K562 (cell line): ENCODE measurements around the gene PHB1. TPM values are rescaled to one million over a fixed set of nuclear protein-coding genes. Genes with fewer than 3 reads are reported as not detected.

ENCODE experiments used
- ATAC-seq: fragments of 200-7000 bp; cut with Tn5 transposase; 3 replicates; pipeline ENCODE4 v1.9.1; 2020; ENCODE audit warnings: moderate library complexity
- BruUV-seq: library from RNA; stranded (reverse); fragments of 400-500 nt; replicated peaks from 2 replicates; lab custom pipeline; 2021; lab: Mats Ljungman, UMichigan
- CTCF ChIA-PET: fragments of 300-600 bp; formaldehyde crosslinking; extraction: SDS; loops from one replicate; lab custom pipeline; 2021; ENCODE audit warnings: low intra/inter-chr PET ratio; lab: Yijun Ruan, JAX
- POLR2A ChIA-PET: fragments of 300-600, 350-650 bp; sonication (Branson Sonifier 250); formaldehyde crosslinking; extraction: SDS; loops from one replicate; lab custom pipeline; 2021; ENCODE audit warnings: antibody characterized with exemption, inconsistent platforms; lab: Yijun Ruan, JAX
- DNase-seq, 4 experiments: peaks; one replicate each; pipeline versions ENCODE4 v3.0.0 to v3.0.0-alpha.2; 2011 to 2018; ENCODE audit warnings: low spot score in 3 of 4, mixed read lengths in 3 of 4; ENCODE audit errors: extremely low read depth in 1 of 4
- FAIRE-seq: peaks from 2 replicates; lab custom pipeline; 2011; peaks lifted over from hg19 to GRCh38; lab: Jason Lieb, UNC
- H2AFZ ChIP-seq: 2 replicates; pipeline ENCODE4 v1.6.0; 2011; ENCODE audit warnings: low read depth, low read length, control low read depth, inconsistent platforms
- H3K27ac ChIP-seq: fragments of 200-600 bp; 3 replicates; pipeline ENCODE4 v1.8.0; 2011; ENCODE audit warnings: low read depth, mild to moderate bottlenecking, control low read depth, inconsistent platforms, low read length, moderate library complexity, mixed read lengths; ENCODE audit errors: extremely low read depth
- H3K27me3 ChIP-seq, 2 experiments: fragments of 300-600 bp in 1 of 2; 2 replicates in 1 of 2; 3 replicates in 1 of 2; pipeline versions ENCODE4 v1.6.0 to v1.8.0; 2011; ENCODE audit warnings: inconsistent platforms in 2 of 2, low read length in 2 of 2, mild to moderate bottlenecking in 1 of 2, mixed read lengths in 1 of 2, moderate library complexity in 1 of 2; ENCODE audit not compliant: control insufficient read depth in 2 of 2, insufficient read depth in 2 of 2
- H3K36me3 ChIP-seq: fragments of 300-600 bp; 3 replicates; pipeline ENCODE4 v1.8.0; 2011; ENCODE audit warnings: mild to moderate bottlenecking, low read length, inconsistent platforms; ENCODE audit not compliant: control insufficient read depth, insufficient read depth
- H3K4me1 ChIP-seq, 2 experiments: fragments of 200-600 bp in 1 of 2; replicated peaks in 1 of 2; 2 replicates in 1 of 2; 3 replicates in 1 of 2; pipeline versions ENCODE4 v1.5.1 to v1.8.0; 2011; ENCODE audit warnings: inconsistent platforms in 2 of 2, low read length in 2 of 2, mild to moderate bottlenecking in 1 of 2, mixed read lengths in 1 of 2, moderate library complexity in 1 of 2; ENCODE audit not compliant: control insufficient read depth in 2 of 2, insufficient read depth in 2 of 2
- H3K4me2 ChIP-seq: 2 replicates; pipeline ENCODE4 v1.6.1; 2011; ENCODE audit warnings: low read length, control low read depth, inconsistent platforms, mixed read lengths; ENCODE audit not compliant: insufficient read depth
- H3K4me3 ChIP-seq: fragments of 200-600 bp; sonication (generic), shearing (Covaris generic); 2 replicates; pipeline ENCODE4 v1.5.1; 2016; ENCODE audit warnings: control low read depth, inconsistent platforms
- H3K79me2 ChIP-seq: fragments of 200-600 bp; 3 replicates; pipeline ENCODE4 v1.8.0; 2011; ENCODE audit warnings: low read length, inconsistent platforms; ENCODE audit not compliant: control insufficient read depth, insufficient read depth
- H3K9ac ChIP-seq, 2 experiments: 2 replicates each; pipeline versions ENCODE4 v1.6.0 to v1.6.1; 2011; ENCODE audit warnings: low read depth in 2 of 2, low read length in 2 of 2, control low read depth in 1 of 2, inconsistent platforms in 1 of 2, mild to moderate bottlenecking in 1 of 2, mixed read lengths in 1 of 2; ENCODE audit not compliant: insufficient read depth in 1 of 2
- H3K9me1 ChIP-seq: one replicate; pipeline ENCODE4 v1.6.0; 2011; ENCODE audit warnings: inconsistent platforms, mild to moderate bottlenecking, low read length, moderate library complexity; ENCODE audit not compliant: control insufficient read depth, insufficient read depth
- H3K9me3 ChIP-seq: replicated peaks from 2 replicates; pipeline ENCODE4 v1.5.1; 2011; ENCODE audit warnings: low read depth, low read length, inconsistent platforms; ENCODE audit not compliant: control insufficient read depth, insufficient read depth
- H4K20me1 ChIP-seq: replicated peaks from 2 replicates; pipeline ENCODE4 v1.6.1; 2011; ENCODE audit warnings: low read length, inconsistent platforms, mixed read lengths; ENCODE audit not compliant: control insufficient read depth, insufficient read depth
- EWSR1 ChIP-seq: fragments of 450-650 bp; IDR thresholded peaks from 2 replicates; pipeline ENCODE4 v1.6.1; 2018; ENCODE audit warnings: borderline replicate concordance, mild to moderate bottlenecking, low read depth, moderate library complexity; ENCODE audit not compliant: partially characterized antibody
- ZNF12 ChIP-seq: sonication (generic); formaldehyde crosslinking; IDR thresholded peaks from 2 replicates; pipeline ENCODE4 v1.4.0; 2020; ENCODE audit warnings: mild to moderate bottlenecking, missing genetic modification reagents
- WGBS: fragments of 100-300 bp; shearing (Covaris generic); methylation state at CpG from one replicate; pipeline ENCODE4 v1.1.6; 2016; ENCODE audit warnings: low coverage, mixed read lengths; ENCODE audit not compliant: insufficient coverage; ENCODE audit errors: missing lambda C conversion rate; 5-methylcytosine and 5-hydroxymethylcytosine counted together
- in situ Hi-C: fragments of 300-500 bp; cut with MboI; formaldehyde crosslinking; loops from 4 replicates; pipeline ENCODE4 v1.15.0; 2018; ENCODE audit warnings: inconsistent platforms, mixed read lengths
- intact Hi-C: fragments of 100-400 bp; cut with micrococcal nuclease; formaldehyde crosslinking; loops from 2 replicates; pipeline ENCODE4 v1.14.2; 2022
- polyA plus RNA-seq, 8 experiments: library from polyadenylated mRNA; depleted of rRNA in 4 of 8; stranded (reverse) in 5 of 8; unstranded in 3 of 8; fragments of >200 nt; fragmentation: Nextera tagmentation in 2 of 8; fragmentation: Illumina TruSeq in 1 of 8; extraction: Ambion mirVana in 2 of 8; extraction: Trizol in 1 of 8; gene quantifications; 2 replicates each; pipeline versions ENCODE4 v1.2.1 to v1.2.3, GENCODE V29; 2011 to 2014; ENCODE audit warnings: inconsistent platforms in 1 of 8, missing spikeins in 1 of 8
- total RNA-seq, 7 experiments: library from RNA; depleted of rRNA in 6 of 7; stranded (reverse); fragments of >200 nt in 6 of 7; fragmentation: Illumina TruSeq in 2 of 7; extraction: Trizol in 2 of 7; gene quantifications; 2 replicates each; pipeline versions ENCODE4 v1.2.1 to v1.2.3, GENCODE V29; 2011 to 2021; ENCODE audit warnings: low replicate concordance in 1 of 7
- TF ChIP-seq, protein P1 (sequence below): sonication (generic); formaldehyde crosslinking; IDR thresholded peaks from 2 replicates; pipeline ENCODE4 v1.8.0; 2023; ENCODE audit warnings: mild to moderate bottlenecking, missing genetic modification reagents

Gene PHB1
- total and polyA plus RNA-seq, 9 of the 15 experiments (the other 6 are each of a cell fraction or from before 2014, with no cell fraction given) = 191 to 818 (median 349) TPM

DNA sequence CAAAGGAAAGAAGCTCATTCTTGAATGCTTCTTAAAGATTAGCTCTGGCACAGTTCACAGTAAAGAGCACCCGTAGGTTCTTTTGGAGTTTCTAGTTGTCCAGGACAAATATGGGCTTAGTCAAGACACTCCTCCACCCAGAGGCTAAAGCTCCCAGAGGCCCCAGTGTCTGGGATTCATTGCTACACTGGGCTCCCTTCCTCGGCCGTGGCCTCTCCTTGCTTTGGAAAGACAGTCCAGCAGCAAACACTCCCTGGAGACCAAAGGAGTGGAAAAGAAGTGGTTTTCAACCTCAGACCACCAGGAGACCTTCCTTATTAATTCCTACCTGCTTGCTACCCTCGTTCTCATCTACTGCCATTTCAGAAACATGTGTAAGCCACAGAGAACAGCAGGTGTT lies 17.1 kb downstream of the PHB1 start:
- Histone ChIP-seq H3K4me2 (no peak overlapping the region), H3K79me2 (no peaks in the 10 kb centered on the region), H3K9me1 (no peaks in the 10 kb centered on the region), H3K9me3 (no peaks in the 10 kb centered on the region), H3K36me3 (peaks cover 1% of the 10 kb centered on the region; the same call in 1 of the 3 replicates), H2AFZ (no peak overlapping the region), H3K27me3 (no peaks in the 10 kb centered on the region; a peak in 1 of 5 replicates), H4K20me1 (no peaks in the 10 kb centered on the region), H3K4me3 (no peak overlapping the region), H3K9ac (no peak overlapping the region), H3K27ac (no peak overlapping the region), H3K4me1 (no peaks in the 10 kb centered on the region; a peak in 1 of 5 replicates)
- CTCF ChIA-PET = interaction anchor here (1.9 kb wide), 1 partner anchor 82 kb away, joined by 11 read pairs; no protein-coding TSS in a partner anchor
- 7% methylated on average over 4 of the region's 4 CpGs for WGBS
- TF ChIP-seq, protein P1, sequence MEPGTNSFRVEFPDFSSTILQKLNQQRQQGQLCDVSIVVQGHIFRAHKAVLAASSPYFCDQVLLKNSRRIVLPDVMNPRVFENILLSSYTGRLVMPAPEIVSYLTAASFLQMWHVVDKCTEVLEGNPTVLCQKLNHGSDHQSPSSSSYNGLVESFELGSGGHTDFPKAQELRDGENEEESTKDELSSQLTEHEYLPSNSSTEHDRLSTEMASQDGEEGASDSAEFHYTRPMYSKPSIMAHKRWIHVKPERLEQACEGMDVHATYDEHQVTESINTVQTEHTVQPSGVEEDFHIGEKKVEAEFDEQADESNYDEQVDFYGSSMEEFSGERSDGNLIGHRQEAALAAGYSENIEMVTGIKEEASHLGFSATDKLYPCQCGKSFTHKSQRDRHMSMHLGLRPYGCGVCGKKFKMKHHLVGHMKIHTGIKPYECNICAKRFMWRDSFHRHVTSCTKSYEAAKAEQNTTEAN (CRISPR knock-in tag) = no peak
- no peak for TF ChIP-seq ZNF12 (CRISPR knock-in tag)
- no peak for TF ChIP-seq EWSR1
- POLR2A ChIA-PET = interaction anchor here (0.6 to 1.7 kb wide), 3 partner anchors 13 to 457 kb away, joined by 3 to 4 read pairs (median 4); no protein-coding TSS in a partner anchor
- intact Hi-C loops (loop anchor here (5.0 kb wide), 2 partner anchors 170 to 215 kb away; no protein-coding TSS in a partner anchor), in situ Hi-C loops (no loop called here)
- FAIRE-seq = no peak
- BruUV-seq = no TSS peak
- DNase-seq = no peak
- ATAC-seq = no peak
